PFSK-1 (cell line): ENCODE data around the gene ZNF101.

ENCODE experiments used
- FOXP2 ChIP-seq: optimal IDR thresholded peaks from 2 replicates; pipeline ENCODE3; 2011; ENCODE audit warnings: borderline replicate concordance, control low read depth, inconsistent platforms; ENCODE audit not compliant: insufficient read depth; ENCODE audit errors: extremely low read length, extremely low read depth
- POLR2AphosphoS5 ChIP-seq: IDR thresholded peaks from 2 replicates; pipeline ENCODE4 v1.6.1; 2012; ENCODE audit warnings: low read depth, mild to moderate bottlenecking, control low read depth, low read length, moderate library complexity
- SIN3A ChIP-seq: IDR thresholded peaks from 2 replicates; pipeline ENCODE4 v1.6.1; 2012; ENCODE audit warnings: mild to moderate bottlenecking, low read length, moderate library complexity, borderline replicate concordance; ENCODE audit not compliant: insufficient read depth
- TAF1 ChIP-seq: IDR thresholded peaks from 2 replicates; pipeline ENCODE4 v1.6.1; 2012; ENCODE audit warnings: low read length, control low read depth, borderline replicate concordance; ENCODE audit not compliant: insufficient read depth
- TF ChIP-seq, protein P1 (sequence below), 2 experiments: IDR thresholded peaks; 2 replicates each; pipeline versions ENCODE4 v1.6.1 to v1.8.0; 2011 to 2012; ENCODE audit warnings: low read depth in 2 of 2, low read length in 2 of 2, control low read depth in 1 of 2, inconsistent platforms in 1 of 2, mild to moderate bottlenecking in 1 of 2, moderate library complexity in 1 of 2; ENCODE audit not compliant: insufficient read depth in 1 of 2

ZNF101 gene

GRCh38 chr19:19647037-19647835 is 21.4 kb upstream of the ZNF101 start:
- TF ChIP-seq POLR2AphosphoS5 (no peak), TAF1 (no peak), FOXP2 (no peak)
- TF ChIP-seq, protein P1, sequence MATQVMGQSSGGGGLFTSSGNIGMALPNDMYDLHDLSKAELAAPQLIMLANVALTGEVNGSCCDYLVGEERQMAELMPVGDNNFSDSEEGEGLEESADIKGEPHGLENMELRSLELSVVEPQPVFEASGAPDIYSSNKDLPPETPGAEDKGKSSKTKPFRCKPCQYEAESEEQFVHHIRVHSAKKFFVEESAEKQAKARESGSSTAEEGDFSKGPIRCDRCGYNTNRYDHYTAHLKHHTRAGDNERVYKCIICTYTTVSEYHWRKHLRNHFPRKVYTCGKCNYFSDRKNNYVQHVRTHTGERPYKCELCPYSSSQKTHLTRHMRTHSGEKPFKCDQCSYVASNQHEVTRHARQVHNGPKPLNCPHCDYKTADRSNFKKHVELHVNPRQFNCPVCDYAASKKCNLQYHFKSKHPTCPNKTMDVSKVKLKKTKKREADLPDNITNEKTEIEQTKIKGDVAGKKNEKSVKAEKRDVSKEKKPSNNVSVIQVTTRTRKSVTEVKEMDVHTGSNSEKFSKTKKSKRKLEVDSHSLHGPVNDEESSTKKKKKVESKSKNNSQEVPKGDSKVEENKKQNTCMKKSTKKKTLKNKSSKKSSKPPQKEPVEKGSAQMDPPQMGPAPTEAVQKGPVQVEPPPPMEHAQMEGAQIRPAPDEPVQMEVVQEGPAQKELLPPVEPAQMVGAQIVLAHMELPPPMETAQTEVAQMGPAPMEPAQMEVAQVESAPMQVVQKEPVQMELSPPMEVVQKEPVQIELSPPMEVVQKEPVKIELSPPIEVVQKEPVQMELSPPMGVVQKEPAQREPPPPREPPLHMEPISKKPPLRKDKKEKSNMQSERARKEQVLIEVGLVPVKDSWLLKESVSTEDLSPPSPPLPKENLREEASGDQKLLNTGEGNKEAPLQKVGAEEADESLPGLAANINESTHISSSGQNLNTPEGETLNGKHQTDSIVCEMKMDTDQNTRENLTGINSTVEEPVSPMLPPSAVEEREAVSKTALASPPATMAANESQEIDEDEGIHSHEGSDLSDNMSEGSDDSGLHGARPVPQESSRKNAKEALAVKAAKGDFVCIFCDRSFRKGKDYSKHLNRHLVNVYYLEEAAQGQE (IDR thresholded peaks at IDR 0.05; ENCODE audit: insufficient read depth in 1 of 2, low read depth in 2 of 2, low read length in 2 of 2), result no peak

DNA sequence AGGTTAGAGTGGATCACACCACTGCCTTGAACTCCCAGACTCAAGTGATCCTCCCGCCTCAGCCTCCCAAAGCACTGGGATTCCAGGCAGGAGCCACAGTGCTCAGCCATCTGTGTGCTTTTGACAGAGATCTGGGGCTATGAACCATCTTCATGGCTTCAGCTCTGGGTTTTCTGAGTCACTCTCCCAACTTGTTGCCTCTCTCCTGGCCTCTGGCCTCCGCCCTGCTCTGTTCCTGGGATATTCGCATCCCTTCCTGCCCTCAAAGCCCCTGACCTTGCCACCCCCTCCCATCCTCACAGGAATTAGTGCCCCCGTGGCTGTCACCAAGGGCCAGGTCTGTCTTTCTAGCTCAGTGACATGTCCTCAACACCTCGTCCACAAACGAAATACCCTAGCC is 19.5 kb upstream of the ZNF101 start:
- TF ChIP-seq TAF1 (no peak), POLR2AphosphoS5 (no peak), FOXP2 (no peak), SIN3A (no peak)
- TF ChIP-seq, protein P1 (IDR thresholded peaks at IDR 0.05; ENCODE audit: insufficient read depth in 1 of 2, low read depth in 2 of 2, low read length in 2 of 2), result no peak

DNA sequence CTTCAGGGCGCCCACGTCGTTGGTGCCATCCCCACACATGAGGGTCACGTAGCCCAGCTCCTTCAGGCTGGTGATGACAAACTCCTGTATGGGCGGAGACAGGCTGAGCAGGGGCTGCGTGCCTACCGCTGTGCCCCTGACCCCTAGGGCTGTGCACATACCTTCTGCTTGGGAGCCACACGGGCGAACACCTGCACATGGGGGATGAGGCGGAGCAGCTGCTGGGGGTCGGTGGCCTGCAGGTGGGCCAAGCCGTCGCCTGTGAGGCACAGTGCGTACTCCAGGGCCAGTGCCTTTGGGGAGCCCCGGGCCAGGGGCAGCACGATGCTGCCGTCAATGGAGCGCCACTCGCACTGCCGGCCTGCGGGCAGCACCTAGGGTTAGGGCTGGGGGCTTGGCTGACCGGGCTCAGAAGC is 19.1 kb upstream of the ZNF101 start:
- no peak for TF ChIP-seq SIN3A
- TF ChIP-seq POLR2AphosphoS5, result no peak
- no peak for TF ChIP-seq FOXP2
- no peak for TF ChIP-seq TAF1
- TF ChIP-seq, protein P1 (IDR thresholded peaks at IDR 0.05; ENCODE audit: insufficient read depth in 1 of 2, low read depth in 2 of 2, low read length in 2 of 2), result no peak

DNA sequence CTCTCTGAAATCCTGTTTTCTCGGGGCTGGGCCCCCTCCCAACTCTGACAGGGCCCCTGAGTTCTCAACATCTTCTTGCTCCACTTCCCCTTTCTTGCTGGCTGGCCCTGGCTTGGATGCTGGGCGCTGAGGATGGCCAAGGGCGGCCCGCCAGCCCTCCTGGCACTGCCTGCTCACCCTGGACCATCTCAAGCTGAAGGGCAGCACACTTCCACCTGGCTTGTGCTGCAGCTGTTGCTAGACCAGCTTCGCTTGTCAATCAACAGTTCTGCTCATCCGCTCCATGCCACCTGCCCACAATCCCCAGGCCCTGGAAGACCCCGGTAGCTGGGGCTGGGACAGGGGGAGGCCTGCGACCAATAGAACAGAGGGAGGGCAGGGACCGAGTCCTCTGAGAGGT is 18.3 kb upstream of the ZNF101 start:
- TF ChIP-seq POLR2AphosphoS5 (no peak), TAF1 (no peak), FOXP2 (no peak), SIN3A (no peak)
- TF ChIP-seq, protein P1 (IDR thresholded peaks at IDR 0.05; ENCODE audit: insufficient read depth in 1 of 2, low read depth in 2 of 2, low read length in 2 of 2), result no peak

DNA sequence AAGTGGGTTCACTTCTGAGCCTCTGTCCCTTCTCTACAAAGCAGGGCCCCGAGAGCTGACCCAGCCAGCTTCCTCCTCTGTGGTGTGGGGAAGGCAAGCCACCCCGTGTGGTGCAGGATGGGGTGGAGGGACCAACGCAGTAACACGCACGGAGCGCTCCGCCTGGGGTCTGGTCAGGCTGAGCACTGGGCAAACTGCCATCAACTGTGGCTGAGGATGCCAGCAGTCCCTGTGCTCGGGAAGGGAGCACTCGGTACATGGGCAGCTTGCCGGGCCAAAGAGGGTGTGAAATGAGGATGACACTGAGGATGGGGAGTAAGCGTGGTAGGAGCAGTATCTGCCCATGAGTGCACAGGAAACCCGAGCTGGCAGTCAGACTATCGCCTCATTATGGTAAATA is 17.6 kb upstream of the ZNF101 start:
- TF ChIP-seq TAF1 (no peak), POLR2AphosphoS5 (no peak), SIN3A (no peak), FOXP2 (no peak)
- TF ChIP-seq, protein P1 (IDR thresholded peaks at IDR 0.05; ENCODE audit: insufficient read depth in 1 of 2, low read depth in 2 of 2, low read length in 2 of 2), result no peak
